Ovary (tissue), 3 donors: ENCODE results near the gene WNT11.

Source experiments
- POLR2A ChIP-seq: fragments of 450-650 bp; IDR thresholded peaks from one replicate; pipeline ENCODE4 v1.6.1; 2017; ENCODE audit warnings: antibody characterized with exemption, mild to moderate bottlenecking, moderate library complexity
- TF ChIP-seq, protein P1 (sequence below), 3 donors: fragments of 450-650 bp in 2 of 3; fragments of 200-600 bp in 1 of 3; IDR thresholded peaks; one replicate each; pipeline versions ENCODE4 v1.5.1 to v1.8.0; 2016 to 2022; ENCODE audit warnings: antibody characterized with exemption in 3 of 3, mild to moderate bottlenecking in 1 of 3
- donor health status: DM: no; HTN: no; CAD: no.

DNA sequence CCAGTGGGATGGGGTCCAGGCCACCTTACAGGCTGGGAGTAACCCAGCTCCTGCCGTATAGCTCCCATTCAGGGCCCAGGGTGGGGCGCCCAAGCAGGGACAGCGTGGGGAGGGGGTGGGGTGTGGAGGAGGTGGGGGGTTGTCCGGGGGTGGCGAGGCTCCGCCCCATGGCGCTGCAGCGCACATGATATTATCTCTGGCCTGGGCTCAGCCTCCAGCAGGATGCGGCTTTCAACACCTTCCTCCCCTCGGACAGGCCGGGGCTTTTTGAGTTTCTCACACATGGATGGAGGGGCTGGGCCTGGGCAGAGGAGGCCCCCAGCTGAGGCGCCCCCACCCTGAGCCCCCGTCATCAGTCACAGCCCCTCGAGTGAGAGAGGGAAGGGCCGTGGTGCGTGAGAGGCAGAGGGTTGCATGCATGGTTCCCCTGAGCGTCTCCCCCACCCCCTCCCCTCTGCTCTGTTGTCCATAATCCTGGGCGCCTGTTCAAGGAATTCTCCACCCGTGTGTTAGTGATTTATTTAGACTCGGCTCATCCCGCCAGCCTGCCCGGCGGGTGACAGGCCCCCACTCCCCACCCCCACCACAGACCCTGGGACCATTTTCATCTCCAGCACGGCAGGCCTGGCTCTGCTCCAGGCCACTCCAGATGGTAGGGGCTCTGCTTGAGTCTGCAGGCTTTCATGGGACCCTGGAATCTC, 44.9 kb downstream of the WNT11 start:
- TF ChIP-seq, protein P1, sequence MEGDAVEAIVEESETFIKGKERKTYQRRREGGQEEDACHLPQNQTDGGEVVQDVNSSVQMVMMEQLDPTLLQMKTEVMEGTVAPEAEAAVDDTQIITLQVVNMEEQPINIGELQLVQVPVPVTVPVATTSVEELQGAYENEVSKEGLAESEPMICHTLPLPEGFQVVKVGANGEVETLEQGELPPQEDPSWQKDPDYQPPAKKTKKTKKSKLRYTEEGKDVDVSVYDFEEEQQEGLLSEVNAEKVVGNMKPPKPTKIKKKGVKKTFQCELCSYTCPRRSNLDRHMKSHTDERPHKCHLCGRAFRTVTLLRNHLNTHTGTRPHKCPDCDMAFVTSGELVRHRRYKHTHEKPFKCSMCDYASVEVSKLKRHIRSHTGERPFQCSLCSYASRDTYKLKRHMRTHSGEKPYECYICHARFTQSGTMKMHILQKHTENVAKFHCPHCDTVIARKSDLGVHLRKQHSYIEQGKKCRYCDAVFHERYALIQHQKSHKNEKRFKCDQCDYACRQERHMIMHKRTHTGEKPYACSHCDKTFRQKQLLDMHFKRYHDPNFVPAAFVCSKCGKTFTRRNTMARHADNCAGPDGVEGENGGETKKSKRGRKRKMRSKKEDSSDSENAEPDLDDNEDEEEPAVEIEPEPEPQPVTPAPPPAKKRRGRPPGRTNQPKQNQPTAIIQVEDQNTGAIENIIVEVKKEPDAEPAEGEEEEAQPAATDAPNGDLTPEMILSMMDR (IDR thresholded peaks at IDR 0.05) = no peak
- no peak for TF ChIP-seq POLR2A
